HEK293 (cell line): ENCODE data around the gene MT1B.
"Not testable (repeated sequence)": the region's sequence is repeated elsewhere in the genome, so short reads cannot be mapped to it uniquely, and the experiment has no call there.

Experiments used
- CTCF ChIA-PET: fragments of 350-600 bp; formaldehyde crosslinking; extraction: SDS; loops from one replicate; lab custom pipeline; 2021; ENCODE audit warnings: antibody characterized with exemption; lab: Yijun Ruan, JAX
- POLR2A ChIA-PET: fragments of 300-600 bp; formaldehyde crosslinking; extraction: SDS; loops from one replicate; lab custom pipeline; 2020; ENCODE audit warnings: antibody characterized with exemption, inconsistent platforms; lab: Yijun Ruan, JAX
- H3K27ac ChIP-seq: fragments of 200-500 bp; sonication (Bioruptor generic); 2 replicates; pipeline ENCODE4 v1.5.1; 2014; ENCODE audit warnings: low read depth, low read length, control low read depth, inconsistent platforms; ENCODE audit errors: extremely low read depth
- H3K36me3 ChIP-seq, 2 experiments: fragments of 200-500 bp in 1 of 2; sonication (Bioruptor generic) in 1 of 2; 1 replicate in 1 of 2; 2 replicates in 1 of 2; pipeline ENCODE4 v1.5.1; 2014 to 2017; ENCODE audit warnings: inconsistent platforms in 2 of 2, low read length in 2 of 2; ENCODE audit not compliant: control insufficient read depth in 2 of 2, insufficient read depth in 1 of 2
- H3K4me1 ChIP-seq: fragments of 200-500 bp; sonication (Bioruptor generic); 2 replicates; pipeline ENCODE4 v1.5.1; 2014; ENCODE audit warnings: mild to moderate bottlenecking, low read length, inconsistent platforms; ENCODE audit not compliant: control insufficient read depth, insufficient read depth
- H3K4me3 ChIP-seq: 2 replicates; pipeline ENCODE4 v1.5.1; 2011; ENCODE audit warnings: low read depth, mild to moderate bottlenecking, control low read depth, low read length, moderate library complexity
- H3K9me3 ChIP-seq: fragments of 200-500 bp; sonication (Bioruptor generic); 2 replicates; pipeline ENCODE4 v1.5.1; 2014; ENCODE audit warnings: low read depth, low read length, inconsistent platforms; ENCODE audit not compliant: control insufficient read depth, insufficient read depth
- KLF1 ChIP-seq: fragments of 450-650 bp; formaldehyde crosslinking; IDR thresholded peaks from 2 replicates; pipeline ENCODE4 v1.5.1; 2016; ENCODE audit warnings: missing biosample characterization, missing genetic modification characterization
- REPIN1 ChIP-seq: fragments of 450-650 bp; formaldehyde crosslinking; IDR thresholded peaks from 2 replicates; pipeline ENCODE4 v1.5.1; 2017; ENCODE audit warnings: missing biosample characterization, missing genetic modification characterization, low read depth
- WT1 ChIP-seq: fragments of 450-650 bp; formaldehyde crosslinking; IDR thresholded peaks from 2 replicates; pipeline ENCODE4 v1.5.1; 2016; ENCODE audit warnings: missing biosample characterization, missing genetic modification characterization
- YY2 ChIP-seq: fragments of 450-650 bp; formaldehyde crosslinking; IDR thresholded peaks from 2 replicates; pipeline ENCODE4 v1.5.1; 2016; ENCODE audit warnings: missing biosample characterization, missing genetic modification characterization
- ZBTB21 ChIP-seq: fragments of 450-650 bp; formaldehyde crosslinking; IDR thresholded peaks from 2 replicates; pipeline ENCODE4 v1.5.1; 2017; ENCODE audit warnings: missing biosample characterization, missing genetic modification characterization
- ZBTB7A ChIP-seq: fragments of 450-650 bp; formaldehyde crosslinking; IDR thresholded peaks from 2 replicates; pipeline ENCODE4 v1.5.1; 2016; ENCODE audit warnings: low read depth, missing biosample characterization, missing genetic modification characterization
- ZNF140 ChIP-seq: fragments of 450-650 bp; formaldehyde crosslinking; IDR thresholded peaks from 2 replicates; pipeline ENCODE4 v1.5.1; 2016; ENCODE audit warnings: missing biosample characterization, missing genetic modification characterization
- ZNF214 ChIP-seq: fragments of 450-650 bp; formaldehyde crosslinking; IDR thresholded peaks from 2 replicates; pipeline ENCODE4 v1.5.1; 2017; ENCODE audit warnings: missing biosample characterization, mild to moderate bottlenecking, missing genetic modification characterization, borderline replicate concordance
- ZNF221 ChIP-seq: fragments of 450-650 bp; formaldehyde crosslinking; IDR thresholded peaks from 2 replicates; pipeline ENCODE4 v1.5.1; 2017; ENCODE audit warnings: missing biosample characterization, missing genetic modification characterization, borderline replicate concordance
- ZNF266 ChIP-seq: fragments of 450-650 bp; formaldehyde crosslinking; IDR thresholded peaks from 2 replicates; pipeline ENCODE4 v1.5.1; 2016; ENCODE audit warnings: missing biosample characterization, missing genetic modification characterization, low read depth
- ZNF473 ChIP-seq: fragments of 450-650 bp; formaldehyde crosslinking; IDR thresholded peaks from 2 replicates; pipeline ENCODE4 v1.5.1; 2017; ENCODE audit warnings: missing biosample characterization, missing genetic modification characterization
- ZNF501 ChIP-seq: fragments of 450-650 bp; formaldehyde crosslinking; IDR thresholded peaks from 2 replicates; pipeline ENCODE4 v1.5.1; 2016; ENCODE audit warnings: missing biosample characterization, missing genetic modification characterization
- ZNF544 ChIP-seq: fragments of 450-650 bp; formaldehyde crosslinking; IDR thresholded peaks from 2 replicates; pipeline ENCODE4 v1.5.0; 2017; ENCODE audit warnings: missing biosample characterization, missing genetic modification characterization
- ZNF558 ChIP-seq: fragments of 450-650 bp; formaldehyde crosslinking; IDR thresholded peaks from 2 replicates; pipeline ENCODE4 v1.5.1; 2016; ENCODE audit warnings: missing biosample characterization, missing genetic modification characterization
- ZNF707 ChIP-seq: fragments of 450-650 bp; formaldehyde crosslinking; IDR thresholded peaks from 2 replicates; pipeline ENCODE4 v1.5.1; 2016; ENCODE audit warnings: missing biosample characterization, missing genetic modification characterization
- TF ChIP-seq, protein P1 (sequence below): fragments of 450-650 bp; IDR thresholded peaks from 2 replicates; pipeline ENCODE4 v1.5.1; 2018; ENCODE audit warnings: missing biosample characterization, missing genetic modification characterization
- TF ChIP-seq, protein P2 (sequence below): fragments of 450-650 bp; formaldehyde crosslinking; IDR thresholded peaks from 2 replicates; pipeline ENCODE4 v1.5.1; 2016; ENCODE audit warnings: missing biosample characterization, missing genetic modification characterization
- TF ChIP-seq, protein P3 (sequence below): fragments of 450-650 bp; formaldehyde crosslinking; IDR thresholded peaks from 2 replicates; pipeline ENCODE4 v1.5.1; 2016; ENCODE audit warnings: missing biosample characterization, missing genetic modification characterization, low read depth

The MT1B gene

DNA sequence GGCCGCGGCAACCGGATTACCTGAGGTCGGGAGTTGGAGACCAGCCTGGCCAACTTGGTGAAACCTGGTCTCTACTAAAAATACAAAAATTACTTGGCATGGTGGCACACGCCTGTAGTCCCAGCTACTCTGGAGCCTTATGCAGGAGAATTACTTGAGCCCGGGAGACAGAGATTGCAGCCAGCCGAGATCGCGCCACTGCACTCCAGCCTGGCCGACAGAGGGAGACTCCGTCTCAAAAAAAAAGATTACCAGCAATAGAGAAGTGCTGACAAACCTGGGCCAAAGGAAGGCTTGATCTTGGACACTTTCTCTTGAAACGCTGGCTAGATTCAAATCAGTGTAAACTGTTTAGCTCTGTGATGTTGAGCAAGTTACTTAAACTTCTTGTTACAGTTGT is 22.2 kb downstream of the MT1B start:
- no peak overlapping the region for H3K27ac ChIP-seq
- POLR2A ChIA-PET, result no interaction called here

DNA sequence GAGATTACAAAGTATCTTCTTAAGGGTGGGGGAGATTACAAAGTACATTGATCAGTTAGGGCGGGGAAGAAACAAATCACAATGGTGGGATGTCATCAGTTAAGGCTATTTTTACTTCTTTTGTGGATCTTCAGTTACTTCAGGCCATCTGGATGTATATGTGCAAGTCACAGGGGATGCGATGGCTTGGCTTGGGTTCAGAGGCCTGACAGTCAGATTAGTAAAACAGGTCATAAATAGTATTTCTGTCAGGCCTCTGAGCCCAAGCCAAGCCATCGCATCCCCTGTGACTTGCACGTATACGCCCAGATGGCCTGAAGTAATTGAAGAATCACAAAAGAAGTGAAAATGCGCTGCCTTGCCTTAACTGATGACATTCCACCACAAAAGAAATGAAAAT is 22.9 kb downstream of the MT1B start:
- H3K4me3 ChIP-seq, H3K27ac ChIP-seq, POLR2A ChIA-PET, H3K4me1 ChIP-seq, H3K36me3 ChIP-seq, H3K9me3 ChIP-seq: not testable (repeated sequence)
- CTCF ChIA-PET, result interaction anchor here (0.7 to 3.4 kb wide), 5 partner anchors 10 to 98 kb away, joined by 3 to 31 read pairs (median 5); no protein-coding TSS in a partner anchor

More for the DNA sequence above, 22.2 kb downstream of the MT1B start:
- Histone ChIP-seq H3K36me3 (no peaks in the 10 kb centered on the region), H3K4me3 (no peak overlapping the region), H3K4me1 (no peaks in the 10 kb centered on the region), H3K9me3 (no peaks in the 10 kb centered on the region)
- CTCF ChIA-PET, result interaction anchor here (0.6 to 3.4 kb wide), 9 partner anchors 10 to 218 kb away, joined by 3 to 31 read pairs (median 4); no protein-coding TSS in a partner anchor
- TF ChIP-seq ZNF266 (no peak), ZBTB7A (tag by site-specific recombination) (no peak), WT1 (tag by site-specific recombination) (no peak), ZNF558 (no peak), ZNF501 (tag by site-specific recombination) (no peak), ZNF473 (tag by site-specific recombination) (no peak), KLF1 (no peak), ZNF214 (tag by site-specific recombination) (no peak), REPIN1 (tag by site-specific recombination) (no peak), ZNF221 (tag by site-specific recombination) (no peak), ZNF707 (tag by site-specific recombination) (no peak), ZNF140 (tag by site-specific recombination) (no peak)
- TF ChIP-seq, protein P1, sequence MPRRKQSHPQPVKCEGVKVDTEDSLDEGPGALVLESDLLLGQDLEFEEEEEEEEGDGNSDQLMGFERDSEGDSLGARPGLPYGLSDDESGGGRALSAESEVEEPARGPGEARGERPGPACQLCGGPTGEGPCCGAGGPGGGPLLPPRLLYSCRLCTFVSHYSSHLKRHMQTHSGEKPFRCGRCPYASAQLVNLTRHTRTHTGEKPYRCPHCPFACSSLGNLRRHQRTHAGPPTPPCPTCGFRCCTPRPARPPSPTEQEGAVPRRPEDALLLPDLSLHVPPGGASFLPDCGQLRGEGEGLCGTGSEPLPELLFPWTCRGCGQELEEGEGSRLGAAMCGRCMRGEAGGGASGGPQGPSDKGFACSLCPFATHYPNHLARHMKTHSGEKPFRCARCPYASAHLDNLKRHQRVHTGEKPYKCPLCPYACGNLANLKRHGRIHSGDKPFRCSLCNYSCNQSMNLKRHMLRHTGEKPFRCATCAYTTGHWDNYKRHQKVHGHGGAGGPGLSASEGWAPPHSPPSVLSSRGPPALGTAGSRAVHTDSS, result no peak
- TF ChIP-seq, protein P2, sequence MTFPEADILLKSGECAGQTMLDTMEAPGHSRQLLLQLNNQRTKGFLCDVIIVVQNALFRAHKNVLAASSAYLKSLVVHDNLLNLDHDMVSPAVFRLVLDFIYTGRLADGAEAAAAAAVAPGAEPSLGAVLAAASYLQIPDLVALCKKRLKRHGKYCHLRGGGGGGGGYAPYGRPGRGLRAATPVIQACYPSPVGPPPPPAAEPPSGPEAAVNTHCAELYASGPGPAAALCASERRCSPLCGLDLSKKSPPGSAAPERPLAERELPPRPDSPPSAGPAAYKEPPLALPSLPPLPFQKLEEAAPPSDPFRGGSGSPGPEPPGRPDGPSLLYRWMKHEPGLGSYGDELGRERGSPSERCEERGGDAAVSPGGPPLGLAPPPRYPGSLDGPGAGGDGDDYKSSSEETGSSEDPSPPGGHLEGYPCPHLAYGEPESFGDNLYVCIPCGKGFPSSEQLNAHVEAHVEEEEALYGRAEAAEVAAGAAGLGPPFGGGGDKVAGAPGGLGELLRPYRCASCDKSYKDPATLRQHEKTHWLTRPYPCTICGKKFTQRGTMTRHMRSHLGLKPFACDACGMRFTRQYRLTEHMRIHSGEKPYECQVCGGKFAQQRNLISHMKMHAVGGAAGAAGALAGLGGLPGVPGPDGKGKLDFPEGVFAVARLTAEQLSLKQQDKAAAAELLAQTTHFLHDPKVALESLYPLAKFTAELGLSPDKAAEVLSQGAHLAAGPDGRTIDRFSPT, result no peak

DNA sequence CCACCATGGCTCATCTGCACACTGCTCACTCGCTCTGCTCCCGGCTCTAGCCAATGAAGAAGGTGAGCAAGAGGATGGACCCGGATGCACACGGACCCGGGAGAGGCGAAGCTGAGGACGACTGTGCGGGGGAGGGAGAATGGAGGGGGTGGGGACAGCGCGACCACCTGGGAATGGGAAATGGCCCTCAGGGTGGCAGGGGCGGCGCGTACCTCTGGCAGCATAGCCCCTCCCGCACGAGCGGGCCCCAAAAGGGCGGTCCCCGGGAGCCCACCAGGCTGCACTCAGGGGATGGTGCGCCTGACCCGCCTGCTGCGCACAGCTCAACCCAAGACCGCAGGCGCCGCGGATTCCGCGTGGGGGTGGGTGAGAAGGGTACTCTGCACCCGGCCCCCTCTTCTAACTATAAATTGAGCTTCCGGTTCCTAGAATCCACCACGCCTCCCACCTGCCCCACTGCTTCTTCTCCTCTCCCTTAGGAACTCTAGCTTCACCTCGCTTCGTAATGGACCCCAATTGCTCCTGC is 24.1 kb downstream of the MT1B start:
- Histone ChIP-seq H3K27ac (no peak overlapping the region), H3K4me1 (no peaks in the 10 kb centered on the region), H3K4me3 (no peak overlapping the region), H3K36me3 (no peaks in the 10 kb centered on the region), H3K9me3 (no peaks in the 10 kb centered on the region)
- POLR2A ChIA-PET, result interaction anchor here (1.1 kb wide), 1 partner anchor 62 kb away, joined by 3 read pairs; no protein-coding TSS in a partner anchor
- TF ChIP-seq ZNF544 (tag by site-specific recombination) (no peak), YY2 (no peak), ZBTB21 (no peak)
- TF ChIP-seq, protein P3, sequence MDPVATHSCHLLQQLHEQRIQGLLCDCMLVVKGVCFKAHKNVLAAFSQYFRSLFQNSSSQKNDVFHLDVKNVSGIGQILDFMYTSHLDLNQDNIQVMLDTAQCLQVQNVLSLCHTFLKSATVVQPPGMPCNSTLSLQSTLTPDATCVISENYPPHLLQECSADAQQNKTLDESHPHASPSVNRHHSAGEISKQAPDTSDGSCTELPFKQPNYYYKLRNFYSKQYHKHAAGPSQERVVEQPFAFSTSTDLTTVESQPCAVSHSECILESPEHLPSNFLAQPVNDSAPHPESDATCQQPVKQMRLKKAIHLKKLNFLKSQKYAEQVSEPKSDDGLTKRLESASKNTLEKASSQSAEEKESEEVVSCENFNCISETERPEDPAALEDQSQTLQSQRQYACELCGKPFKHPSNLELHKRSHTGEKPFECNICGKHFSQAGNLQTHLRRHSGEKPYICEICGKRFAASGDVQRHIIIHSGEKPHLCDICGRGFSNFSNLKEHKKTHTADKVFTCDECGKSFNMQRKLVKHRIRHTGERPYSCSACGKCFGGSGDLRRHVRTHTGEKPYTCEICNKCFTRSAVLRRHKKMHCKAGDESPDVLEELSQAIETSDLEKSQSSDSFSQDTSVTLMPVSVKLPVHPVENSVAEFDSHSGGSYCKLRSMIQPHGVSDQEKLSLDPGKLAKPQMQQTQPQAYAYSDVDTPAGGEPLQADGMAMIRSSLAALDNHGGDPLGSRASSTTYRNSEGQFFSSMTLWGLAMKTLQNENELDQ (tag by site-specific recombination), result no peak
- CTCF ChIA-PET, result interaction anchor here (0.6 to 1.1 kb wide), 3 partner anchors 26 to 75 kb away, joined by 3 to 4 read pairs (median 3); no protein-coding TSS in a partner anchor
